Trophoblast cell (in vitro differentiated cells and primary cell): ENCODE results near the gene ASTN2.
A peak's percentile ranks its signal among the peaks of the same experiment; 100 is the strongest.

ENCODE experiments used
- DNase-seq, 2 donors: peaks; one replicate each; pipeline ENCODE4 v3.0.0-alpha.2; 2016
- H2AFZ ChIP-seq: 2 replicates; pipeline ENCODE4 v1.6.1; 2013; ENCODE audit warnings: low read length, moderate library complexity, mild to moderate bottlenecking; ENCODE audit not compliant: insufficient read depth, poor library complexity
- H2AK5ac ChIP-seq: 2 replicates; pipeline ENCODE4 v1.6.1; 2013; ENCODE audit warnings: mild to moderate bottlenecking, low read length
- H2BK120ac ChIP-seq: 2 replicates; pipeline ENCODE4 v1.6.1; 2013; ENCODE audit warnings: low read length, mild to moderate bottlenecking, moderate library complexity; ENCODE audit not compliant: insufficient read depth, poor library complexity
- H2BK12ac ChIP-seq: 2 replicates; pipeline ENCODE4 v1.6.1; 2013; ENCODE audit warnings: mild to moderate bottlenecking, low read length, moderate library complexity
- H2BK5ac ChIP-seq: 2 replicates; pipeline ENCODE4 v1.6.1; 2013; ENCODE audit warnings: low read length, low read depth, moderate library complexity, mild to moderate bottlenecking; ENCODE audit not compliant: poor library complexity
- H3K14ac ChIP-seq: 2 replicates; pipeline ENCODE4 v1.6.1; 2013; ENCODE audit warnings: mild to moderate bottlenecking, low read length
- H3K18ac ChIP-seq: 2 replicates; pipeline ENCODE4 v1.6.1; 2013; ENCODE audit warnings: mild to moderate bottlenecking, low read length
- H3K23ac ChIP-seq: 2 replicates; pipeline ENCODE4 v1.6.1; 2013; ENCODE audit warnings: low read length
- H3K27ac ChIP-seq: 2 replicates; pipeline ENCODE4 v1.5.1; 2013; ENCODE audit warnings: low read depth, mild to moderate bottlenecking, inconsistent platforms, low read length, moderate library complexity
- H3K27me3 ChIP-seq: 2 replicates; pipeline ENCODE4 v1.6.1; 2013; ENCODE audit warnings: inconsistent platforms, mild to moderate bottlenecking, low read length, moderate library complexity; ENCODE audit not compliant: insufficient read depth
- H3K36me3 ChIP-seq, 2 experiments: 1 replicate in 1 of 2; 2 replicates in 1 of 2; pipeline ENCODE4 v1.6.1; 2013; ENCODE audit warnings: low read length in 2 of 2, mild to moderate bottlenecking in 2 of 2, moderate library complexity in 1 of 2; ENCODE audit not compliant: insufficient read depth in 2 of 2, control insufficient read depth in 1 of 2
- H3K4ac ChIP-seq: 2 replicates; pipeline ENCODE4 v1.6.1; 2013; ENCODE audit warnings: low read depth, mild to moderate bottlenecking, low read length, moderate library complexity
- H3K4me1 ChIP-seq, 2 experiments: 1 replicate in 1 of 2; 2 replicates in 1 of 2; pipeline ENCODE4 v1.6.1; 2013; ENCODE audit warnings: low read length in 2 of 2, mild to moderate bottlenecking in 2 of 2, moderate library complexity in 1 of 2; ENCODE audit not compliant: insufficient read depth in 2 of 2, control insufficient read depth in 1 of 2
- H3K4me2 ChIP-seq: 2 replicates; pipeline ENCODE4 v1.6.1; 2013; ENCODE audit warnings: inconsistent platforms, mild to moderate bottlenecking, low read length, moderate library complexity
- H3K4me3 ChIP-seq: 2 replicates; pipeline ENCODE4 v1.5.1; 2013; ENCODE audit warnings: mild to moderate bottlenecking, low read depth, low read length, inconsistent platforms
- H3K79me1 ChIP-seq: one replicate; pipeline ENCODE4 v1.6.1; 2013; ENCODE audit warnings: low read length
- H3K79me2 ChIP-seq: 2 replicates; pipeline ENCODE4 v1.6.1; 2013; ENCODE audit warnings: low read length, mild to moderate bottlenecking; ENCODE audit not compliant: control insufficient read depth, insufficient read depth, poor library complexity
- H3K9ac ChIP-seq: 2 replicates; pipeline ENCODE4 v1.6.1; 2013; ENCODE audit warnings: mild to moderate bottlenecking, low read length
- H3K9me3 ChIP-seq: 2 replicates; pipeline ENCODE4 v1.6.1; 2013; ENCODE audit warnings: low read depth, mild to moderate bottlenecking, control low read depth, inconsistent platforms, low read length; ENCODE audit not compliant: insufficient read depth
- H4K12ac ChIP-seq: 2 replicates; pipeline ENCODE4 v1.6.1; 2013; ENCODE audit warnings: low read depth, mild to moderate bottlenecking, low read length, moderate library complexity
- H4K8ac ChIP-seq: 2 replicates; pipeline ENCODE4 v1.6.1; 2013; ENCODE audit warnings: low read depth, mild to moderate bottlenecking, low read length, moderate library complexity
- H4K91ac ChIP-seq: one replicate; pipeline ENCODE4 v1.6.1; 2013; ENCODE audit warnings: low read depth, mild to moderate bottlenecking, low read length, moderate library complexity
- WGBS: extraction: QIAGEN DNeasy Blood & Tissue Kit; methylation state at CpG from one replicate; pipeline ENCODE4 v1.1.7; 2013; ENCODE audit warnings: missing lambda C conversion rate; ENCODE audit not compliant: insufficient read length, insufficient coverage; ENCODE audit errors: extremely low coverage; 5-methylcytosine and 5-hydroxymethylcytosine counted together

The ASTN2 gene

GRCh38 chr9:117075636-117076035 lies 339.2 kb downstream of the ASTN2 start:
- no peak overlapping the region for H4K91ac ChIP-seq
- H4K12ac ChIP-seq: no peak overlapping the region
- no peak overlapping the region for H2AFZ ChIP-seq
- H3K9ac ChIP-seq: no peak overlapping the region
- H3K79me2 ChIP-seq: no peaks in the 10 kb centered on the region
- no peak overlapping the region for H2BK12ac ChIP-seq
- no peak overlapping the region for H3K18ac ChIP-seq
- no peak overlapping the region for H3K4ac ChIP-seq
- DNase-seq: no peak
- no peak overlapping the region for H2BK5ac ChIP-seq
- H3K27me3 ChIP-seq: no peaks in the 10 kb centered on the region
- H3K9me3 ChIP-seq: no peaks in the 10 kb centered on the region
- no peak overlapping the region for H3K14ac ChIP-seq
- no peak overlapping the region for H3K4me3 ChIP-seq
- H2BK120ac ChIP-seq: no peak overlapping the region
- H3K79me1 ChIP-seq: no peaks in the 10 kb centered on the region
- no peak overlapping the region for H3K23ac ChIP-seq
- H2AK5ac ChIP-seq: no peak overlapping the region
- no peak overlapping the region for H4K8ac ChIP-seq
- H3K4me2 ChIP-seq: no peak overlapping the region
- peaks cover 0 to 4% of the 10 kb centered on the region in 2 experiments for H3K4me1 ChIP-seq
- no peaks in the 10 kb centered on the region for H3K36me3 ChIP-seq
- no peak overlapping the region for H3K27ac ChIP-seq

DNA sequence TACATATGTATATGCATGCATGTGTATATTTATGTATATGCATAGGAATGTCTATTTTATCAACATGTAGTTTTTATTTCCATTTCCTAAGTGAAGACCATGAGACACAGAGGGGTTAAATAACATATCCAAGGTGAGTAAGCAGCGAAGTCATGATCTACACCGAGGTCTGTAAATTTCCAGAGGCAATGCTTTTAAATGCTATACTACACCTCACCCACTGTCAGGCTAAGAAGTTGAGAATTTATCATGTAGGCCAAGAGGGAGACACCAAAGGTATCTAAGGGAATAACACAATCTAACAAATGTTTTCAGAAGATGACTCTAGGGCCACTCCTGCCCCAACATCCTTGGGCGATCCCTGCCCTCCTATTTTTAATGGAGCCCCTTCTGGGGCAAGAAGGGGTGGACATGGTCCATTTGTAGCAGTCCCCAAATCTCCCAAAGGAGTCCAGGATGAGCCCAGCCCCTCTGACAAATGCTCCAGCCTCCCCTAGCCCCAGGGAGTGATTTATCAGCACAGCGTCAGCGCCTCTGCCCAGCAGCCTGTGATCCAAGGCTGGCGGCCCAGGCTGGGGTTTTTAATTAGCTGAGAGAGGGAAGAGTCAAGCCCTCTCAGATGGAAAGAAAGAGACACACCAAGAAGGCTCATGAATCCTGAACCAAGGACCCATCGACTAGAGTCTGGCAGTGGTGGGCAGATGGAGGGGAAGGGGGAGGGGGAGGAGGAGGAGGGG lies 339.9 kb downstream of the ASTN2 start:
- no peak overlapping the region for H3K27ac ChIP-seq
- no peak overlapping the region for H2AK5ac ChIP-seq
- no peak overlapping the region for H4K91ac ChIP-seq
- H4K12ac ChIP-seq: no peak overlapping the region
- H4K8ac ChIP-seq: no peak overlapping the region
- no peak overlapping the region for H2BK120ac ChIP-seq
- H3K79me2 ChIP-seq: no peaks in the 10 kb centered on the region
- H2BK12ac ChIP-seq: no peak overlapping the region
- no peak overlapping the region for H3K4me3 ChIP-seq
- no peak overlapping the region for H3K9ac ChIP-seq
- H3K79me1 ChIP-seq: no peaks in the 10 kb centered on the region
- no CpG with 5 or more reads among the region's 7 CpGs for WGBS
- DNase-seq: peak in 1 of 2 donors; percentile 20
- no peak overlapping the region for H3K23ac ChIP-seq
- no peak overlapping the region for H2BK5ac ChIP-seq
- H3K4me2 ChIP-seq: no peak overlapping the region
- H3K18ac ChIP-seq: no peak overlapping the region
- no peak overlapping the region for H3K14ac ChIP-seq
- H2AFZ ChIP-seq: no peak overlapping the region
- H3K36me3 ChIP-seq: no peaks in the 10 kb centered on the region
- H3K4me1 ChIP-seq: peaks cover 0 to 4% of the 10 kb centered on the region in 2 experiments
- H3K9me3 ChIP-seq: no peaks in the 10 kb centered on the region
- no peak overlapping the region for H3K4ac ChIP-seq
- H3K27me3 ChIP-seq: no peaks in the 10 kb centered on the region

DNA sequence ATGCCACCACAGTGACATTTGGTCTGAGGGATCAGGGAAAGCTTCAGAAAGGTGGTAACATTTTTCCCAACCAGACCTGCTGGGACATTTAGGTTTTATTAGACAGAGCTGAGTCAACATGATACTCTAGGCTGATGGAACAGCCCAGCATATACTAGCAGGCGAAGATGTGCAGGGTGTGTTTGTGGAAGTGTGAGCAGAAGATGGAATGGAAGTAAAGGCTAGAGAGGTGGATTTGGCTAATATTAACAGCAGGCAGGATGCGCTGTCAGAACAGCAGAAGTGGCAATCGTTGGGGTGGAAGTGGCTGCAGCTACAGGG lies 340.6 kb downstream of the ASTN2 start:
- no CpG with 5 or more reads among the region's 3 CpGs for WGBS
- peaks cover 0 to 4% of the 10 kb centered on the region in 2 experiments for H3K4me1 ChIP-seq
- H3K9ac ChIP-seq: no peak overlapping the region

GRCh38 chr9:117073539-117074341 lies 341.1 kb downstream of the ASTN2 start:
- no peak overlapping the region for H3K4ac ChIP-seq
- H3K9ac ChIP-seq: no peak overlapping the region
- H3K14ac ChIP-seq: no peak overlapping the region
- no peak overlapping the region for H3K23ac ChIP-seq
- H3K4me1 ChIP-seq: peaks cover 0 to 4% of the 10 kb centered on the region in 2 experiments
- no peak overlapping the region for H2BK5ac ChIP-seq
- no peak overlapping the region for H2BK120ac ChIP-seq
- no peak overlapping the region for H2BK12ac ChIP-seq
- H3K4me2 ChIP-seq: no peak overlapping the region
- no peak overlapping the region for H3K18ac ChIP-seq
- no peaks in the 10 kb centered on the region for H3K79me2 ChIP-seq
- H3K4me3 ChIP-seq: no peak overlapping the region
- WGBS: no CpG with 5 or more reads among the region's 11 CpGs
- no peak overlapping the region for H4K8ac ChIP-seq
- DNase-seq: peak; percentile 67 to 88
- H4K91ac ChIP-seq: no peak overlapping the region
- no peak overlapping the region for H2AK5ac ChIP-seq
- no peak overlapping the region for H3K27ac ChIP-seq
- H3K79me1 ChIP-seq: no peaks in the 10 kb centered on the region
- H3K36me3 ChIP-seq: no peaks in the 10 kb centered on the region
- H3K27me3 ChIP-seq: no peaks in the 10 kb centered on the region
- no peaks in the 10 kb centered on the region for H3K9me3 ChIP-seq
- no peak overlapping the region for H4K12ac ChIP-seq
- no peak overlapping the region for H2AFZ ChIP-seq

More for the DNA sequence above, 340.6 kb downstream of the ASTN2 start:
- no peaks in the 10 kb centered on the region for H3K27me3 ChIP-seq
- no peak overlapping the region for H2AFZ ChIP-seq
- no peaks in the 10 kb centered on the region for H3K36me3 ChIP-seq
- no peak overlapping the region for H3K18ac ChIP-seq
- H3K14ac ChIP-seq: no peak overlapping the region
- H4K12ac ChIP-seq: no peak overlapping the region
- H3K23ac ChIP-seq: no peak overlapping the region
- H2BK120ac ChIP-seq: no peak overlapping the region
- H2AK5ac ChIP-seq: no peak overlapping the region
- H2BK12ac ChIP-seq: no peak overlapping the region
- H3K4me2 ChIP-seq: no peak overlapping the region
- no peak overlapping the region for H2BK5ac ChIP-seq
- H3K27ac ChIP-seq: no peak overlapping the region
- H4K8ac ChIP-seq: no peak overlapping the region
- no peaks in the 10 kb centered on the region for H3K79me2 ChIP-seq
- DNase-seq: no peak
- H3K4me3 ChIP-seq: no peak overlapping the region
- H3K4ac ChIP-seq: no peak overlapping the region
- H4K91ac ChIP-seq: no peak overlapping the region
- H3K9me3 ChIP-seq: no peaks in the 10 kb centered on the region
- no peaks in the 10 kb centered on the region for H3K79me1 ChIP-seq
